Spleen (tissue), 11 donors: Measurements from ENCODE around the gene SBK3. TPM values are rescaled to one million over a fixed set of nuclear protein-coding genes. Genes with fewer than 3 reads are reported as not detected.
"Not testable (repeated sequence)": the region's sequence is repeated elsewhere in the genome, so short reads cannot be mapped to it uniquely, and the experiment has no call there.

ENCODE experiments used
- DNase-seq: peaks from one replicate; pipeline ENCODE4 v3.0.0-alpha.2; 2020
- H3K27ac ChIP-seq, 8 donors: fragments of 200-600 bp; sonication (generic) in 7 of 8; 1 replicate in 4 of 8; 2 replicates in 4 of 8; pipeline versions ENCODE4 v1.5.0 to v1.8.0; 2016 to 2021; ENCODE audit warnings: inconsistent platforms in 4 of 8, mild to moderate bottlenecking in 4 of 8, moderate library complexity in 1 of 8
- H3K27me3 ChIP-seq, 7 donors: fragments of 200-600 bp; sonication (generic) in 6 of 7; replicated peaks in 1 of 7; 1 replicate in 4 of 7; 2 replicates in 3 of 7; pipeline versions ENCODE4 v1.5.0 to v1.8.0; 2016 to 2021; ENCODE audit warnings: inconsistent platforms in 3 of 7, mild to moderate bottlenecking in 1 of 7
- H3K36me3 ChIP-seq, 6 donors: fragments of 200-600 bp; sonication (generic) in 5 of 6; 1 replicate in 4 of 6; 2 replicates in 2 of 6; pipeline versions ENCODE4 v1.5.0 to v1.8.0; 2016 to 2021; ENCODE audit warnings: inconsistent platforms in 2 of 6
- H3K4me1 ChIP-seq, 6 donors: fragments of 200-600 bp; sonication (generic) in 5 of 6; 1 replicate in 3 of 6; 2 replicates in 3 of 6; pipeline versions ENCODE4 v1.5.0 to v1.8.0; 2016 to 2021; ENCODE audit warnings: inconsistent platforms in 3 of 6
- H3K4me3 ChIP-seq, 8 donors: fragments of 200-600 bp; sonication (generic) in 7 of 8; 1 replicate in 4 of 8; 2 replicates in 4 of 8; pipeline versions ENCODE4 v1.5.0 to v1.8.0; 2016 to 2021; ENCODE audit warnings: inconsistent platforms in 4 of 8, mild to moderate bottlenecking in 4 of 8, moderate library complexity in 2 of 8
- H3K9me3 ChIP-seq, 8 donors: fragments of 200-600 bp; sonication (generic) in 7 of 8; 1 replicate in 4 of 8; 2 replicates in 4 of 8; pipeline versions ENCODE4 v1.5.0 to v1.8.0; 2016 to 2021; ENCODE audit warnings: inconsistent platforms in 4 of 8
- CTCF ChIP-seq, 11 experiments: fragments of 200-600 bp in 7 of 11; fragments of 450-650 bp in 4 of 11; sonication (generic) in 4 of 11; IDR thresholded peaks in 8 of 11; conservative IDR thresholded peaks in 3 of 11; 1 replicate in 7 of 11; 2 replicates in 4 of 11; pipeline versions ENCODE4 v1.4.0 to v1.8.0; 2016 to 2021; ENCODE audit warnings: antibody characterized with exemption in 11 of 11, inconsistent platforms in 4 of 11, mild to moderate bottlenecking in 1 of 11
- POLR2A ChIP-seq, 3 donors: fragments of 450-650 bp; IDR thresholded peaks; one replicate each; pipeline ENCODE4 v1.5.1; 2017; ENCODE audit warnings: antibody characterized with exemption in 3 of 3, mild to moderate bottlenecking in 1 of 3
- POLR2AphosphoS5 ChIP-seq, 3 donors: sonication (generic); formaldehyde crosslinking; IDR thresholded peaks; one replicate each; pipeline ENCODE4 v1.5.1; 2017; ENCODE audit warnings: antibody characterized with exemption in 3 of 3
- WGBS, 5 donors: extraction: QIAGEN DNeasy Blood & Tissue Kit in 3 of 5; methylation state at CpG; one replicate each; pipeline versions ENCODE4 v1.1.5 to v1.1.7; 2013 to 2018; 5-methylcytosine and 5-hydroxymethylcytosine counted together
- intact Hi-C: fragments of 100-400 bp; cut with DNase I; formaldehyde crosslinking; loops from one replicate; pipeline ENCODE4 v1.15.0; 2023; ENCODE audit warnings: low total_unique reads
- polyA plus RNA-seq, 3 donors: library from polyadenylated mRNA; stranded (reverse); fragments of 200-250 nt; gene quantifications; one replicate each; pipeline ENCODE4 v1.2.1, GENCODE V29; 2013
- total RNA-seq, 7 donors: library from RNA; depleted of rRNA in 3 of 7; stranded (reverse); fragments of >200 nt in 3 of 7; fragmentation: NEBNext Ultra II Directional in 4 of 7; extraction: Animal tissue kit (Norgen Biotek cat#: 25700) in 4 of 7; gene quantifications; one replicate each; pipeline versions ENCODE4 v1.1.0 to v1.2.1, GENCODE V29; 2016 to 2021
- donor health status: healthy with polysubstance abuse.
- donor health status: DM: no; HTN: no; CAD: no; lungs with moderate emphysema.
- donor health status: DM: no; HTN: no; CAD: no.
- donor health status: Bipolar disorder and iron deficiency.
- donor health status: healthy.
- donor health status: DM: no; HTN: no; CAD: no.
- donor health status: DM: yes; HTN: yes; CAD: no.

SBK3 gene
- total and polyA plus RNA-seq, 10 donors = not detected

GRCh38 chr19:55585658-55586339, 40.5 kb upstream of the SBK3 start:
- Histone ChIP-seq H3K4me1 (peaks cover 27 to 44% (median 40%) of the 10 kb centered on the region in 6 donors), H3K27ac (peak overlapping the region in 6 of 8 donors; percentile 7 to 65 (median 46)), H3K9me3 (no peaks in the 10 kb centered on the region), H3K4me3 (peak overlapping the region in 7 of 8 donors; percentile 19 to 71 (median 37)), H3K36me3 (no peaks in the 10 kb centered on the region), H3K27me3 (peaks cover 0 to 26% (median 0%) of the 10 kb centered on the region in 7 donors)
- peak; percentile 89 for DNase-seq
- TF ChIP-seq POLR2AphosphoS5 (IDR thresholded peaks at IDR 0.05) = peak in 1 of 3 donors; percentile 28
- TF ChIP-seq CTCF (IDR thresholded peaks at IDR 0.05 in 8 of 11, conservative IDR thresholded peaks at IDR 0.05 in 3 of 11) = no peak
- no peak for TF ChIP-seq POLR2A (IDR thresholded peaks at IDR 0.05)
- intact Hi-C loops = no loop called here
- 3 to 7% (median 4%) methylated on average over 27 to 34 of the region's 36 CpGs for whole genome bisulfite sequencing, 5 donors

GRCh38 chr19:55584871-55585270, 39.5 kb upstream of the SBK3 start:
- TF ChIP-seq POLR2A (IDR thresholded peaks at IDR 0.05) = no peak
- no peak for TF ChIP-seq POLR2AphosphoS5 (IDR thresholded peaks at IDR 0.05)
- no peak for TF ChIP-seq CTCF (IDR thresholded peaks at IDR 0.05 in 8 of 11, conservative IDR thresholded peaks at IDR 0.05 in 3 of 11)
- Histone ChIP-seq H3K4me3 (no peak overlapping the region), H3K27me3 (peaks cover 0 to 26% (median 0%) of the 10 kb centered on the region in 7 donors), H3K36me3 (no peaks in the 10 kb centered on the region), H3K9me3 (no peaks in the 10 kb centered on the region), H3K27ac (no peak overlapping the region), H3K4me1 (peaks cover 27 to 51% (median 44%) of the 10 kb centered on the region in 6 donors)
- 79 to 95% (median 92%) methylated on average over 11 of the region's 11 CpGs for WGBS, 5 donors
- intact Hi-C loops = no loop called here
- no peak for DNase-seq

- H3K36me3 ChIP-seq, intact Hi-C loops, DNase-seq, H3K4me3 ChIP-seq, H3K9me3 ChIP-seq, H3K27ac ChIP-seq: not testable (repeated sequence)
- 66 to 89% (median 84%) methylated on average over 8 of the region's 8 CpGs for WGBS, 5 donors
- Histone ChIP-seq H3K27me3 (peaks cover 0 to 26% (median 0%) of the 10 kb centered on the region in 7 donors), H3K4me1 (peaks cover 27 to 57% (median 49%) of the 10 kb centered on the region in 6 donors)
These were observed 38.6 kb upstream of the SBK3 start for GRCh38 chr19:55583897-55584296.

GRCh38 chr19:55582284-55582683, 36.9 kb upstream of the SBK3 start:
- peaks cover 22 to 49% (median 40%) of the 10 kb centered on the region in 6 donors for H3K4me1 ChIP-seq
- H3K27ac ChIP-seq, DNase-seq, intact Hi-C loops, H3K4me3 ChIP-seq, H3K9me3 ChIP-seq: not testable (repeated sequence)
- H3K36me3 ChIP-seq = peaks cover 0 to 22% (median 18%) of the 10 kb centered on the region in 6 donors
- 70 to 88% (median 78%) methylated on average over 4 of the region's 4 CpGs for WGBS, 5 donors
- peaks cover 0 to 20% (median 0%) of the 10 kb centered on the region in 7 donors for H3K27me3 ChIP-seq

DNA sequence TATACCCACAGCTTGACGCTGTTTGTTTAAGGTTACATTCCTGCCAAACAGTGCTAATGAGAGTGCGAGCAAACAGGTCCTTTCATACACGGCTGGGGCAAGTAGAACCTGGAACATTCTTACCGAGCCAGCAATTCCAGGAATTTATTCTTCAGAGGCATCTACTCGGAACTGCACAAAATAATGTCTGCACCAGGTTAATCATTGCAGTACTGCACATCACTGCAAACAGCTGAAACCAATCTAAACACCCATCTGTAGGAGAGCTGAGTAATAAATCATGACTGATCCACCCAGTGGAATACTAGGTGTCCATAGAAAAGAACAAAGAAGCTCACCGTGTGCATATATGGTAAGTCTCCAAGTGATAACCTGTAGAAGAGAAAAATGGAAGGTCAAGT, 36.5 kb upstream of the SBK3 start:
- peaks cover 0 to 17% (median 0%) of the 10 kb centered on the region in 7 donors for H3K27me3 ChIP-seq
- H3K4me3 ChIP-seq = no peak overlapping the region
- no peak overlapping the region for H3K27ac ChIP-seq
- peaks cover 18 to 44% (median 35%) of the 10 kb centered on the region in 6 donors for H3K4me1 ChIP-seq
- TF ChIP-seq POLR2AphosphoS5 (IDR thresholded peaks at IDR 0.05) (no peak), CTCF (IDR thresholded peaks at IDR 0.05 in 8 of 11, conservative IDR thresholded peaks at IDR 0.05 in 3 of 11) (no peak), POLR2A (IDR thresholded peaks at IDR 0.05) (no peak)
- intact Hi-C loops = no loop called here
- 39 to 60% (median 54%) methylated on average over 6 of the region's 6 CpGs for WGBS, 5 donors
- peaks cover 0 to 27% (median 20%) of the 10 kb centered on the region in 6 donors for H3K36me3 ChIP-seq
- peaks cover 0 to 4% (median 0%) of the 10 kb centered on the region in 8 donors for H3K9me3 ChIP-seq
- no peak for DNase-seq
